Measurements from ENCODE around the gene CMTR1. TPM values are rescaled to one million over a fixed set of nuclear protein-coding genes. Genes with fewer than 3 reads are reported as not detected.

The CMTR1 gene
- polyA plus RNA-seq, 1 of the 3 experiments (the other 2 are of a cell fraction) = 19.8 TPM

GRCh38 chr6:37478827-37479226 lies 45.8 kb downstream of the CMTR1 start:
- H3K79me2 ChIP-seq (ENCODE audit: insufficient read depth) = no peaks in the 10 kb centered on the region
- ChIA-PET CTCF (interaction anchor here (1.9 to 10.8 kb wide), 4 partner anchors 86 to 213 kb away, joined by 7 to 116 read pairs (median 16); no protein-coding TSS in a partner anchor), POLR2A (no interaction called here)
- no peak for TF ChIP-seq MXI1 (IDR thresholded peaks at IDR 0.05; ENCODE audit: low read depth, low read length)
- 93% methylated on average over 7 of the region's 7 CpGs for WGBS (ENCODE audit: low lambda C conversion rate)
- no peak overlapping the region for H2AFZ ChIP-seq (ENCODE audit: low read depth)
- H3K9me2 ChIP-seq = no peaks in the 10 kb centered on the region
- no peak overlapping the region for H3K4me3 ChIP-seq (ENCODE audit: low read depth in 2 of 2, low read length in 1 of 2)
- peaks cover 0 to 14% of the 10 kb centered on the region in 2 experiments; a peak in 2 of 4 replicates for H3K4me1 ChIP-seq (ENCODE audit: control insufficient read depth in 1 of 2, insufficient read depth in 2 of 2, low read depth in 1 of 2, low read length in 1 of 2)
- H3K4me2 ChIP-seq = no peak overlapping the region
- no peaks in the 10 kb centered on the region for H3K9me3 ChIP-seq
- H4K20me1 ChIP-seq (ENCODE audit: insufficient read depth) = no peaks in the 10 kb centered on the region
- no peak for DNase-seq
- H3K9ac ChIP-seq = no peak overlapping the region
- no peaks in the 10 kb centered on the region for H3F3A ChIP-seq (replicated peaks; ENCODE audit: insufficient read depth)
- H3K27ac ChIP-seq (ENCODE audit: low read depth in 2 of 2, low read length in 1 of 2) = no peak overlapping the region
- peaks cover 15 to 89% of the 10 kb centered on the region in 2 experiments for H3K36me3 ChIP-seq (replicated peaks in 1 of 2; ENCODE audit: control insufficient read depth in 1 of 2, insufficient read depth in 2 of 2, low read length in 1 of 2)
- H3K27me3 ChIP-seq (ENCODE audit: insufficient read depth) = no peaks in the 10 kb centered on the region

DNA sequence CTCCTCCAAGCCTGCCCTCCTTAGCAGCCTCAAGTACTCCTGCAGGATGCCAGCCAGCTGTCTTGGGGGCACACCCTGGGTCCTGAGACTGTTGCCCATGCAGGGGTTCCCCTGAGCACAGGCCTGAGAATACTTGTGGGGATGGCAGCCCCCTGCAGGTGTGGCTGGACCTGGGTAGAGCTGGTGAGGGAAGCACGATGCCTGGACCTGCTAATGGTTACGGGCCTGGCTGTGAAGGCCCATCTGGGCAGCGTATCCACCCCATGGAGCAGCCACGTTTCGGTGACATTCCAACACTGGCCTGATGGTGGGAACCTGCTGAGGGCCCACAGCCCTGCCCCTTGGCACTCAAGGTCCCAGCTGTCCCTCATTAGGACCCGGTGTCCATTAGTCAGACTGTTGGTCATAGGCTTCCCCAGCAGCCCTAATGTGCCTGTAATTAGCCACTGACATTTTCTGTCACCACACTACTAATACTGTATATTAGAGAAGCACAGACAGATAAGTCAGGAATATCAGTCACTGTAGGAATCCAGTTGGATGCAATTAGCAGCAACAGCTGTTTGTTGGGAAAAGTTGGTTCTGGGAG lies 46.3 kb downstream of the CMTR1 start:
- H3K9me3 ChIP-seq = no peaks in the 10 kb centered on the region
- no peak overlapping the region for H3K4me3 ChIP-seq (ENCODE audit: low read depth in 2 of 2, low read length in 1 of 2)
- ChIA-PET CTCF (interaction anchor here (1.8 to 10.8 kb wide), 4 partner anchors 85 to 1015 kb away, joined by 6 to 116 read pairs (median 14); no protein-coding TSS in a partner anchor), POLR2A (no interaction called here)
- no peak overlapping the region for H2AFZ ChIP-seq (ENCODE audit: low read depth)
- no CpG with 5 or more reads among the region's 6 CpGs for WGBS (ENCODE audit: low lambda C conversion rate)
- no peak overlapping the region for H3K4me2 ChIP-seq
- H3K9me2 ChIP-seq = no peaks in the 10 kb centered on the region
- no peaks in the 10 kb centered on the region for H3K27me3 ChIP-seq (ENCODE audit: insufficient read depth)
- no peaks in the 10 kb centered on the region for H3F3A ChIP-seq (replicated peaks; ENCODE audit: insufficient read depth)
- H3K27ac ChIP-seq (ENCODE audit: low read depth in 2 of 2, low read length in 1 of 2) = no peak overlapping the region
- TF ChIP-seq, protein P1, sequence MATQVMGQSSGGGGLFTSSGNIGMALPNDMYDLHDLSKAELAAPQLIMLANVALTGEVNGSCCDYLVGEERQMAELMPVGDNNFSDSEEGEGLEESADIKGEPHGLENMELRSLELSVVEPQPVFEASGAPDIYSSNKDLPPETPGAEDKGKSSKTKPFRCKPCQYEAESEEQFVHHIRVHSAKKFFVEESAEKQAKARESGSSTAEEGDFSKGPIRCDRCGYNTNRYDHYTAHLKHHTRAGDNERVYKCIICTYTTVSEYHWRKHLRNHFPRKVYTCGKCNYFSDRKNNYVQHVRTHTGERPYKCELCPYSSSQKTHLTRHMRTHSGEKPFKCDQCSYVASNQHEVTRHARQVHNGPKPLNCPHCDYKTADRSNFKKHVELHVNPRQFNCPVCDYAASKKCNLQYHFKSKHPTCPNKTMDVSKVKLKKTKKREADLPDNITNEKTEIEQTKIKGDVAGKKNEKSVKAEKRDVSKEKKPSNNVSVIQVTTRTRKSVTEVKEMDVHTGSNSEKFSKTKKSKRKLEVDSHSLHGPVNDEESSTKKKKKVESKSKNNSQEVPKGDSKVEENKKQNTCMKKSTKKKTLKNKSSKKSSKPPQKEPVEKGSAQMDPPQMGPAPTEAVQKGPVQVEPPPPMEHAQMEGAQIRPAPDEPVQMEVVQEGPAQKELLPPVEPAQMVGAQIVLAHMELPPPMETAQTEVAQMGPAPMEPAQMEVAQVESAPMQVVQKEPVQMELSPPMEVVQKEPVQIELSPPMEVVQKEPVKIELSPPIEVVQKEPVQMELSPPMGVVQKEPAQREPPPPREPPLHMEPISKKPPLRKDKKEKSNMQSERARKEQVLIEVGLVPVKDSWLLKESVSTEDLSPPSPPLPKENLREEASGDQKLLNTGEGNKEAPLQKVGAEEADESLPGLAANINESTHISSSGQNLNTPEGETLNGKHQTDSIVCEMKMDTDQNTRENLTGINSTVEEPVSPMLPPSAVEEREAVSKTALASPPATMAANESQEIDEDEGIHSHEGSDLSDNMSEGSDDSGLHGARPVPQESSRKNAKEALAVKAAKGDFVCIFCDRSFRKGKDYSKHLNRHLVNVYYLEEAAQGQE (IDR thresholded peaks at IDR 0.05; ENCODE audit: low read depth, low read length) = no peak
- no peak for TF ChIP-seq RCOR1 (IDR thresholded peaks at IDR 0.05; ENCODE audit: low read length)
- TF ChIP-seq, protein P2, sequence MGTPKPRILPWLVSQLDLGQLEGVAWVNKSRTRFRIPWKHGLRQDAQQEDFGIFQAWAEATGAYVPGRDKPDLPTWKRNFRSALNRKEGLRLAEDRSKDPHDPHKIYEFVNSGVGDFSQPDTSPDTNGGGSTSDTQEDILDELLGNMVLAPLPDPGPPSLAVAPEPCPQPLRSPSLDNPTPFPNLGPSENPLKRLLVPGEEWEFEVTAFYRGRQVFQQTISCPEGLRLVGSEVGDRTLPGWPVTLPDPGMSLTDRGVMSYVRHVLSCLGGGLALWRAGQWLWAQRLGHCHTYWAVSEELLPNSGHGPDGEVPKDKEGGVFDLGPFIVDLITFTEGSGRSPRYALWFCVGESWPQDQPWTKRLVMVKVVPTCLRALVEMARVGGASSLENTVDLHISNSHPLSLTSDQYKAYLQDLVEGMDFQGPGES (IDR thresholded peaks at IDR 0.05; ENCODE audit: low read depth, low read length) = no peak
- TF ChIP-seq GATA2 (CRISPR knock-in tag; IDR thresholded peaks at IDR 0.05) = no peak
- TF ChIP-seq CHD2 (IDR thresholded peaks at IDR 0.05; ENCODE audit: low read length, partially characterized antibody) = no peak
- TF ChIP-seq RFX5 (IDR thresholded peaks at IDR 0.05; ENCODE audit: low read length) = no peak
- TF ChIP-seq YY1 (IDR thresholded peaks at IDR 0.05; ENCODE audit: low read depth) = no peak
- no peak for TF ChIP-seq MAX (IDR thresholded peaks at IDR 0.05; ENCODE audit: low read depth)
- TF ChIP-seq RAD21 (IDR thresholded peaks at IDR 0.05; ENCODE audit: low read length) = no peak
- no peak for TF ChIP-seq MEF2A (IDR thresholded peaks at IDR 0.05; ENCODE audit: borderline replicate concordance, low read depth)
- no peak overlapping the region for H3K9ac ChIP-seq
- H4K20me1 ChIP-seq (ENCODE audit: insufficient read depth) = no peaks in the 10 kb centered on the region
- peaks cover 15 to 87% of the 10 kb centered on the region in 2 experiments for H3K36me3 ChIP-seq (replicated peaks in 1 of 2; ENCODE audit: control insufficient read depth in 1 of 2, insufficient read depth in 2 of 2, low read length in 1 of 2)
- H3K4me1 ChIP-seq (ENCODE audit: control insufficient read depth in 1 of 2, insufficient read depth in 2 of 2, low read depth in 1 of 2, low read length in 1 of 2) = peaks cover 0 to 9% of the 10 kb centered on the region in 2 experiments; a peak in 1 of 4 replicates
- H3K79me2 ChIP-seq (ENCODE audit: insufficient read depth) = no peaks in the 10 kb centered on the region
- DNase-seq = no peak

Measured in SK-N-SH (cell line).